Muscle layer of duodenum (tissue), 2 donors: ENCODE results near the gene RPL27A.

Source experiments
- H3K27ac ChIP-seq: one replicate; pipeline ENCODE4 v1.7.0; 2013; ENCODE audit warnings: mild to moderate bottlenecking, low read length
- H3K27me3 ChIP-seq: one replicate; pipeline ENCODE4 v1.7.0; 2013; ENCODE audit warnings: low read depth, mild to moderate bottlenecking, control low read depth, low read length
- H3K36me3 ChIP-seq, 2 donors: one replicate each; pipeline ENCODE4 v1.7.0; 2013; ENCODE audit warnings: low read length in 2 of 2, control low read depth in 1 of 2, mild to moderate bottlenecking in 1 of 2; ENCODE audit not compliant: insufficient read depth in 2 of 2, control insufficient read depth in 1 of 2
- H3K4me1 ChIP-seq, 2 donors: one replicate each; pipeline ENCODE4 v1.7.0; 2013; ENCODE audit warnings: low read length in 2 of 2, mild to moderate bottlenecking in 2 of 2, control low read depth in 1 of 2, moderate library complexity in 1 of 2; ENCODE audit not compliant: insufficient read depth in 2 of 2, control insufficient read depth in 1 of 2
- H3K4me3 ChIP-seq, 2 donors: one replicate each; pipeline ENCODE4 v1.7.0; 2013; ENCODE audit warnings: low read length in 2 of 2, low read depth in 1 of 2, mild to moderate bottlenecking in 1 of 2
- H3K9me3 ChIP-seq, 2 donors: one replicate each; pipeline ENCODE4 v1.7.0; 2013; ENCODE audit warnings: low read length in 2 of 2, control low read depth in 1 of 2, mild to moderate bottlenecking in 1 of 2; ENCODE audit not compliant: control insufficient read depth in 1 of 2
- donor health status: healthy.

RPL27A gene

GRCh38 chr11:8702598-8702915 lies 20.0 kb downstream of the RPL27A start:
- Histone ChIP-seq H3K4me3 (no peak overlapping the region), H3K27ac (no peak overlapping the region), H3K4me1 (peaks cover 0 to 8% of the 10 kb centered on the region in 2 donors), H3K36me3 (peaks cover 22 to 54% of the 10 kb centered on the region in 2 donors), H3K27me3 (no peaks in the 10 kb centered on the region), H3K9me3 (no peaks in the 10 kb centered on the region)

GRCh38 chr11:8704136-8704535 lies 21.5 kb downstream of the RPL27A start:
- Histone ChIP-seq H3K4me3 (no peak overlapping the region), H3K27me3 (no peaks in the 10 kb centered on the region), H3K27ac (no peak overlapping the region), H3K4me1 (peaks cover 4 to 21% of the 10 kb centered on the region in 2 donors), H3K9me3 (no peaks in the 10 kb centered on the region), H3K36me3 (peaks cover 17 to 41% of the 10 kb centered on the region in 2 donors)

- Histone ChIP-seq H3K4me1 (peaks cover 4 to 24% of the 10 kb centered on the region in 2 donors), H3K27me3 (no peaks in the 10 kb centered on the region), H3K36me3 (peaks cover 15 to 37% of the 10 kb centered on the region in 2 donors), H3K27ac (no peak overlapping the region), H3K4me3 (no peak overlapping the region), H3K9me3 (no peaks in the 10 kb centered on the region)
These were observed 22.6 kb downstream of the RPL27A start for GRCh38 chr11:8705146-8705545.

- H3K27ac ChIP-seq, result peak overlapping the region; percentile 81
- no peaks in the 10 kb centered on the region for H3K9me3 ChIP-seq
- H3K4me1 ChIP-seq, result peaks cover 4 to 20% of the 10 kb centered on the region in 2 donors
- H3K27me3 ChIP-seq, result no peaks in the 10 kb centered on the region
- H3K36me3 ChIP-seq, result peaks cover 22 to 37% of the 10 kb centered on the region in 2 donors
- no peak overlapping the region for H3K4me3 ChIP-seq
These were observed 24.3 kb downstream of the RPL27A start for GRCh38 chr11:8706673-8707432.

- H3K4me1 ChIP-seq, result peaks cover 4 to 20% of the 10 kb centered on the region in 2 donors
These were observed 25.1 kb downstream of the RPL27A start for GRCh38 chr11:8707541-8708191.

GRCh38 chr11:8709002-8709672 lies 26.5 kb downstream of the RPL27A start:
- Histone ChIP-seq H3K4me3 (peak overlapping the region in 1 of 2 donors; percentile 21), H3K27me3 (no peaks in the 10 kb centered on the region), H3K36me3 (peaks cover 22 to 37% of the 10 kb centered on the region in 2 donors), H3K9me3 (no peaks in the 10 kb centered on the region), H3K4me1 (peaks cover 4 to 20% of the 10 kb centered on the region in 2 donors), H3K27ac (peak overlapping the region; percentile 81)

More at GRCh38 chr11:8707541-8708191, 25.1 kb downstream of the RPL27A start:
- H3K36me3 ChIP-seq, result peaks cover 22 to 41% of the 10 kb centered on the region in 2 donors
- H3K4me3 ChIP-seq, result peak overlapping the region in 1 of 2 donors; percentile 43
- H3K27ac ChIP-seq, result peak overlapping the region; percentile 81
- H3K9me3 ChIP-seq, result no peaks in the 10 kb centered on the region
- H3K27me3 ChIP-seq, result no peaks in the 10 kb centered on the region

GRCh38 chr11:8709777-8710176 lies 27.2 kb downstream of the RPL27A start:
- Histone ChIP-seq H3K36me3 (peaks cover 26 to 40% of the 10 kb centered on the region in 2 donors), H3K27me3 (no peaks in the 10 kb centered on the region), H3K9me3 (no peaks in the 10 kb centered on the region), H3K27ac (peak overlapping the region; percentile 81), H3K4me1 (peaks cover 4 to 26% of the 10 kb centered on the region in 2 donors), H3K4me3 (peak overlapping the region in 1 of 2 donors; percentile 21)

GRCh38 chr11:8711895-8712442 lies 29.4 kb downstream of the RPL27A start:
- no peak overlapping the region for H3K27ac ChIP-seq
- no peak overlapping the region for H3K4me3 ChIP-seq
- peaks cover 26 to 38% of the 10 kb centered on the region in 2 donors for H3K36me3 ChIP-seq
- no peaks in the 10 kb centered on the region for H3K27me3 ChIP-seq
- H3K4me1 ChIP-seq, result peaks cover 5 to 45% of the 10 kb centered on the region in 2 donors
- H3K9me3 ChIP-seq, result no peaks in the 10 kb centered on the region

- no peaks in the 10 kb centered on the region for H3K27me3 ChIP-seq
- H3K9me3 ChIP-seq, result no peaks in the 10 kb centered on the region
- no peak overlapping the region for H3K27ac ChIP-seq
- peaks cover 31 to 38% of the 10 kb centered on the region in 2 donors for H3K36me3 ChIP-seq
- peaks cover 11 to 51% of the 10 kb centered on the region in 2 donors for H3K4me1 ChIP-seq
- H3K4me3 ChIP-seq, result no peak overlapping the region
These were observed 29.9 kb downstream of the RPL27A start for GRCh38 chr11:8712506-8712905.

- Histone ChIP-seq H3K36me3 (peaks cover 26 to 38% of the 10 kb centered on the region in 2 donors), H3K9me3 (no peaks in the 10 kb centered on the region), H3K27ac (no peak overlapping the region), H3K27me3 (no peaks in the 10 kb centered on the region), H3K4me3 (no peak overlapping the region), H3K4me1 (peaks cover 18 to 51% of the 10 kb centered on the region in 2 donors)
These were observed 31.3 kb downstream of the RPL27A start for GRCh38 chr11:8713760-8714454.
